NCI-H345 (cell line): Measurements from ENCODE around the gene CD82.
A peak's percentile ranks its signal among the peaks of the same experiment; 100 is the strongest.

ENCODE experiments used
- DNase-seq: peaks from one replicate; lab custom pipeline; 2025; lab: John Stamatoyannopoulos, UW

Gene CD82

DNA sequence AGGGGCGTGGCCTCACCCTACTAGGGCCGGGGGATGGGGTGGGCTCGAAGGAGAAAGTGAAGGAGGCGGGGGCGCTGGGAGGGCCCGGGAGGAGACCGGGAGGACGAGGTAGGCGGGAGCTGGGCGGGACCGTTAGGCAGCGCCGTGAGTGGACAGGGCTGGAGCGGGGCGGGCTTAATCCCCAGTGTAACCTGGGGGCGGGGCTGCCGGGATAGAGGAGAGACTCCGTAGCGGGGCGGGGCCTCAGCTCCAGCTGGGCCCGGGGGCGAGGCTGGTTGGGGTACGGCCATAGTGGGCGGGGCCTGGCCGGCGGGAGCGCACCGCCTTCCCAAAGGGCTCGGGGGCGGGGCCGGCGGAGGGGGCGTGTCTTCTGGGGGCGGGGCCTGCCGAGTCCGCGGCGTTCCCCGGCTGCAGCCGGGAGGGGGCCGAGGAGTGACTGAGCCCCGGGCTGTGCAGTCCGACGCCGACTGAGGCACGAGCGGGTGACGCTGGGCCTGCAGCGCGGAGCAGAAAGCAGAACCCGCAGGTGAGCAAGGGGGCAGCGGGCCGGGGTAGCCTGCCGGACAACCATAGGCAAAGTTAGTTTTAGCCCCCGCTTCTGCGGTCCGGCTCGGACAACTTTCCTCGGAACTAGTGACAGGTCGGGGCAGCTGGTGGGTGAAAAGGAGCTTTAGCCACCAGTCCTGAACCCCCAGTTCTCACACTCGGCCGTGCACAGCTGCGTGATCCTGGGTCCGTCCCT, at the start of gene CD82:
TSS of gene CD82 (plus strand) at position 453 of the 742 bp plus-strand sequence. CDS start 29,000 bp downstream, outside the sequence.
- DNase-seq: peak; percentile 99

DNA sequence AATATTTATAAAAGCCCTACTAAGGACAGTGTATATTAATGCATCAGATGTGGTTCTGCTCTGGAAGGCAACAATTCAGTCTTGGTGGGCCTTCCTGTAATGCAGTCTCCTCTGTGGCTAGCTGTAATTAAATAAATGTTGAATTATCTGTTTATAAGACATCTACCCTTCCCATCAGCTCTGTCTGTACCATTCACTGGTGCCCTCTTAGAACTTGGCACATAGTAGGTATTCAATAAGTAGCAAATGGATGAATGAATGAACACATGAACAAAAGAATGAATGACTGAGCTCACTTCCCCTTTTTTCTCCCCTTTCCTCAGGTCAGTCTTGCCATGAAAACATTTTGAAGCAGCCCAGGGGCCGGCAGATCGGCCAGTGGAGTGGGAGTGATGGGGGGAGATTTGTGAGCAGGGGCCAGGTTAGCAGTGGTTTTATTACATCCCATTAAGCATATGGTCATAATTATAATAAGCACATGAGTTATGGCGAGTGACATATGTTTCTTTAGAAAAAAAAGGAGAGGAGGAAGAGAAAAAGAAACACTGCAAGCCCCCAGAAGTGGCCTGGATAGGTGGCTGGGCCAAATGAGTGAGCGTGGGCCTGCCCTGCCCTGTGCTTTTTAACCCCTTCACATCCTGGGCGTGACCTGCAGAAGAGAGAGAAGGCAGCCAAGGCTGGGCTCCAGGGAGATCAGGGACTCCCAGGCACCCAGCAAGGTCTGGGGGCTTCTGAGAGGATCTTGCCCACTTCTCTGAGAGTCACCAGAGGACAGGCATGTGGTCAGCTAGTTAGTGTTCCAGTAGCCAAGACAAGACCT, 48.6 kb upstream of the CD82 start:
- no peak for DNase-seq

DNA sequence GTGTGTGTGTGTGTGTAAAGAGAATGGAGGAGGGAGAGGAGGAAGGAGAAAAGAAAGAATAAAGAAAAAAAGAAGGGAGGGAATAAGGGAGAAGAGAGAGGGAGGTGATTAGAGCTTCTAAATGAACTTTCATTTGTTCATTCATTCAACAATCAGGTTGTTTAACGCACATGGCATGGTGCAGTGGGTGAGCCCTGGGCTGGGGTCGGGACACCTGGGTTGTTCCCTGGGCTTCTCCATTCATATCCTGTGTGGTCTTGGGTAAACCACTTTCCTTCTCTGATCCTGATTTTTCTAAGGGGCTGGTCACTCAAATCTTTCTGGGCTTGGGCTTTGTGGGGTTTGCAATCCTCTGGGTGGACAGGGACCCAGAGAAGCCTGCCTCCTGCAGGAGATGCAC, 47.9 kb upstream of the CD82 start:
- no peak for DNase-seq

GRCh38 chr11:44518968-44519550, 46.4 kb upstream of the CD82 start:
- no peak for DNase-seq

GRCh38 chr11:44519989-44520737, 45.3 kb upstream of the CD82 start:
- DNase-seq: no peak

GRCh38 chr11:44521148-44521547, 44.3 kb upstream of the CD82 start:
- no peak for DNase-seq

GRCh38 chr11:44522294-44522693, 43.2 kb upstream of the CD82 start:
- DNase-seq: no peak

GRCh38 chr11:44524346-44524745, 41.1 kb upstream of the CD82 start:
- no peak for DNase-seq

GRCh38 chr11:44524751-44525201, 40.7 kb upstream of the CD82 start:
- no peak for DNase-seq

DNA sequence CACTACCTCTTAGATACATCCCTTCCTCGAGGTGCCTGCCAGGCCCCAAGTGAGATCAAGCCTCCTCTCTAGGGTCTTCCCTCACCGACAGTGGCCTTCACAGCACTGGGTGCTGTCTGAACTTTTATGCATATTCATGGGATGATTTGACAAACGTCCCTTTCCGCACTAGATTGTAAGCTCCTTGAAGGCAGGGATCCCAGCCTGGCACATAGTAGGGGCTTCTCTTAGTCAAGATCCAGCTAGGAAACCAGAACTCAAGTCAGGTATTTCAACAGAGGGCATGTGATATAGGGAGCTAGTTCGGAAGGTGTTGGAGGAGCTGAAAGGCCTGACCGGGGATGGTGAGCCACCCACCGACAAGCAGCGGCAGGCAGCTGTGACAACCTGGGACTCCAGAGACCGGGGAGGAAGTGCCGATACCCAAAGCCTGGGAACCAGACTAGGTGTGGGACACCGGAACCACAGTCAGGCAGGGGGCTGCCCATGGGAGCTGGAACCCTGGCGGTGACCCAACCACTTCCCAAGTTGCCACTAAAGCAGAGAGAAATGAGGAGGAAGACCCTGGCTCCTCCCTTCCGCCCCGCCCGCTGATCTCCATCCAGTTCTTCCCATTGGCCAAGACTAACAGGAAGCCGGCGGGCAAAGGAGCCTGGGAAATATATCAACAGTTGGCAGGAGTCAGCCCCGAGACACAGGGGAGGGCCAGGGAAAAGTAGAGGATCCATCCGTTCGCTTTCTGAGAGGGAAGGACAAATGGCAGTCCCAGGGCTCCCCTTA, 39.8 kb upstream of the CD82 start:
- no peak for DNase-seq

DNA sequence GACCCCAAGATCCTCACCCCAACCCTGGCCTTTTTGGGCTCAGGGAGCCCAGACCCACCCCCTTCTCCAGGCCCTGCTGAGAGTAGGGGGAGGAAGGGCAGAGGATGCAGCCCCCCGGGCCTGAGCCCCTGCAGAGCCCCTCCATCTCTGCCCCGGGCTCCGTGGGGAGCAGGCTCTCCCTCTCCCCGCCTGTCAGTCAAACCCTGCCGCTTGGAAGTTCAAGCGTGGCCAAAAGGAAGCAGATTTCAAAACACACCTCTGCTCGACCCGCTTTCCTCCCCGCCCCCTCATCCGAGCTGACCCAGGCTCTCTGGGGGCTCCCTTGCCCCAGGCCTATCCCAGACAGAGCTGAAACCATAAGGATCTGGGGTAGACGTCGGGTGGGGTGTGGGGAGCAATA, 39.0 kb upstream of the CD82 start:
- DNase-seq: no peak

DNA sequence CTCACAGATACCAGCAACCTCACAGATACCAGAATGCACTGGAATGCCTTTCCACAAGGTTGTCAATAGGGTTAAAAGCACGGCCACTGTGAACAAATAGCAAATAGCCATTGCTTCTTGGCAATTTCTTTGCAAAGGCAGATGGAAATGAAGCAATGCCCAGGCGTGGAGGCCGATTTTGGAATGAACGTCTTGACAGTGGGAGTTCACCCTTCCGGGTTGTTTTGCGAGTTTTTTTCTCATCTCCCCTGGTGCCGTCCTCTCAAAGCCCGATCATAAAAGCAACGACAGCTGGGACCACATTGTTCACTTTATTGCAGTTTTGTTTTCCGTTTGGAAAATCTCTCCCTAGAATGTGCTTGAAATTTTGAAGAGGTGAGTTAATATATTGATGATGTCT, 38.0 kb upstream of the CD82 start:
- DNase-seq: no peak

- DNase-seq: no peak
These were observed 37.4 kb upstream of the CD82 start for GRCh38 chr11:44528103-44528502.

GRCh38 chr11:44528581-44528980, 36.9 kb upstream of the CD82 start:
- no peak for DNase-seq

- DNase-seq: no peak
These were observed 35.5 kb upstream of the CD82 start for GRCh38 chr11:44529895-44530412.

DNA sequence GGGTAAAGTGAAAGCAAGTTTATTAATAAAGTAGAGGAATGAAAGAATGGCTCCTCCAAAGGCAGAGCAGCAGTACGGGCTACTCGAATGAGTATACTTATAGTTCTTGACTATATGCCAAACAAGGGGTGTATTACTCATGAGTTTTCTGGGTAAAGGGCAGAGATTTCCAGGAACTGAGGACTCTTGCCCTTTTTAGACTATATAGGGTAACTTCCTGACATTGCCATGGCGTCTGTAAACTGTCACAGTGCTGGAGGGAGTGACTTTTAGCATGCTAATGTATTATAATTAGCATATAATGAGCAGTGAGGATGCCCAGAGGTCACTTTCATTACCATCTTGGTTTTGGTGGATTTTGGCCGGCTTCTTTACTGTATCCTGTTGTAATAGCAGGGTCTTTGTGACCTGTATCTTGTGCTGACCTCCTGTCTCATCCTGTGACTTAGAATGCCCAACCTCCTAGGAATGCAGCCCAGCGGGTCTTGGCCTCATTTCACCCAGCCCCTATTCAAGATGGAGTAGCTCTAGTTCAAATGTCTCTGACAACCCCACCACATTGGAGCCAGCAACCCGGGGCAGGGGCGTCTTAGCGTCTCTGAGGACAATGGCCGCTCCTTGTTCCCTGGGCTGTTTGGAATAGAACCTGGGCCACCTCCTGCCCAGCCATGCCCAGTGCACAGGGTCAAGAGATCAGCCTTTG, 34.9 kb upstream of the CD82 start:
- DNase-seq: no peak

DNA sequence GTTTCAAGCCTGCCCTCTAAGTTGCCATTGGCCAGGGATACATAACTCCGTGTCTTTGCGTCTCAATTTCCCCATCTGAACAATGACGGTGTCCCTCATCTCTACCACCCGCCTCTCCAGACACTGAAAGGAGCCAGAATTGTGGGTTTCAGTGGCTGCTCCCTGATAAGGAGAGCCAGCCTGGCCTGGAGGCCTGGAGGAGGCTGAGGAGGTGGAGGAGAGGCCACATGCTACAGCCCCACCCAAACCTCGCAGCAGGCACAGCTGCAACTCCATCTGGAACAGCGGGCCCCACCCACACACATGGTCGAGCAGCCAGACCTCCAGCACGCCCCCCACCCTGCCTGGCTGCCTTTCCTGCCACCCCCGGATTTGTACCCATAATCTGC, 34.4 kb upstream of the CD82 start:
- DNase-seq: no peak

- DNase-seq: no peak
These were observed 33.8 kb upstream of the CD82 start for GRCh38 chr11:44531636-44532035.

DNA sequence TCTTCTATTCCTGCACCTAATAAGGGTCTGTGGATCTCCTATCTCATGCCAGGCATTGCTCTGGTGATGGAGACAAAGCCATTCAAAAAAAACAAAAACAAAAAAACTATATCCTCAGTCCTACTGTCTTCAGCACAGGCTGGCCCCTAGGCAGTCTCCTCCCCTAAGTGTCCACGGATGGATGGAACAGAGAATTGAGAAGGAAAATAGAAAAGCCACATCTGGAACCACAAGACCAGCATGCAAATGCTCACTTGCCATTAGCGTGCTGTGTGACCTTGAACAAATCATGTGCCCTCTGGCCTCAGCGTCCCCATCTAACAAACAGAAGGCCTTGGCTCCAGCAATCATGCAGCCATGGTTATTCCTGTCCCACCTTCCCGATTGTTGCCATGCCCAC, 32.7 kb upstream of the CD82 start:
- DNase-seq: no peak

DNA sequence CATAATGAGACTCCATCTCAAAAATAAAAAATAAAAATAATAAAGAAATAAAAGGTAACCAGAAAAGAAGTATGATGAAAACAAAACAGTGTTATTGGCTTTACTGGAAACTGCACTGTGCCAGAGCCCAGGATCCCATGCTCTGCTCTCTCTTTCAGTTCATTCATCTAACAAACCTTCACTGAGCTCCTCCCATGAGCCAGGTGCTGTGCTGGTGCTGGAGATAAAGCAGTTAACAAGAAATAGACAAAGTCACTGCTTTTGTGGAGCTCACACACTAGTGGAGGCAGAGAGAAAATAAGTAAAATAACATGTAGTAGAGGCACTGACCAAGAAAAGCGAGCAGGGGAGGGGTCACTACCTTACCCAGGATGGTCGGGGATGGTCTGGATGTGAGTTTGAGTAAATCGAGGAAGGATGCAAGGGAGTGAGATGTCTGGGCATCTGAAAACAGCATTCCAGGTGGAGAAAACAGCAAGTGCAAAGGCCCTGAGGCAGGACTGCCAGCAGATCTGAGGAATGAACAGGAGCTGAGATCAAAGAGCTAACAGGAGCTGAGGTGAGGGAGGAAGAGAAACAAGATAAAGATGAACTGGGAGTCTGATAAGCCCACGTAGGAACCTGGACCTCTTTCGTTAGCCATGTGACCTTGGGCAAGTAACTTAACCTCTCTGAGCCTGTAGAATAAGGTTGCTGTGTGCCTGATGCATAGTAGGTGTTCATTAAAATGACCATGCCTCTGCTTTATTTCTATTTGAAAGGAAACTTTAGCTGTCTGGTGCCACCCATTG, 31.3 kb upstream of the CD82 start:
- no peak for DNase-seq
